ENCODE data around the gene MATK. TPM values are rescaled to one million over a fixed set of nuclear protein-coding genes. Genes with fewer than 3 reads are reported as not detected.

MATK gene
- total RNA-seq, 1 donor from 2014 or later, result 0.38 TPM

DNA sequence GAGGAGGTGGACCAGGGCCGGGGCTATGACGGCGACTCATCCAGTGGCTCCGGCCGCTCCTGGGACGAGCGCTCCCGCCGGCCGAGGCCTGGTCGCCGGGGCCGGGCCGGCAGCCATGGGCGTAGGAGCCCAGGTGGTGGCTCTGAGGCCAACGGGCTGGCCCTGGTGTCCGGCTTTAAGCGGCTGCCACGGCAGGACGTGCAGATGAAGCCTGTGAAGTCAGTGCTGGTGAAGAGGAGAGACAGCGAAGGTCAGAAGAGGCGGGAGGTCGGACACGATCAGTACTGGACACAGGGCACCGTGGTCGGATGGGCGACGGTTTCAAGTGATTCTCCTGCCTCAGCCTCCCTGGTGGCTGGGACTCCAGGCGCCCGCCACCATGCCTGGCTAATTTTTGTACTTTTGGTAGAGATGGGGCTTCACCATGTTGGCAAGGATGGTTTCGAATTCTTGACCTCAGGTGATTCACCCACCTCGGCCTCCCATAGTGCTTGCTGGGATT, 55.7 kb downstream of the MATK start:
- intact Hi-C loops (cut with DNase I), result no loop called here
- no peak for DNase-seq (ENCODE audit: low spot score)

Other genes starting within 250 kb of the MATK start
- gene TEKTIP1, start 247.2 kb downstream of the MATK start, total RNA-seq, result 1.7 TPM
- gene MFSD12, start 228.8 kb downstream of the MATK start, total RNA-seq, result 25.4 TPM
- 32.6 TPM for gene HMG20B, start 213.4 kb downstream of the MATK start, total RNA-seq
- 1.3 TPM for gene GIPC3, start 200.9 kb downstream of the MATK start, total RNA-seq
- 1.9 TPM for gene TBXA2R, start 179.5 kb downstream of the MATK start, total RNA-seq
- gene CACTIN, start 159.6 kb downstream of the MATK start, total RNA-seq, result 10.7 TPM
- 38.2 TPM for gene PIP5K1C, start 85.9 kb downstream of the MATK start, total RNA-seq
- not detected for gene TJP3, start 78.0 kb downstream of the MATK start, total RNA-seq
- gene APBA3, start 24.7 kb downstream of the MATK start, total RNA-seq, result 12.5 TPM
- gene MRPL54, start 23.7 kb downstream of the MATK start, total RNA-seq, result 81.4 TPM
- gene RAX2, start 14.2 kb downstream of the MATK start, total RNA-seq, result not detected
- 0.62 TPM for gene ZFR2, start 82.7 kb upstream of the MATK start, total RNA-seq
- gene ATCAY, start 94.3 kb upstream of the MATK start, total RNA-seq, result not detected
- 568 TPM for gene NMRK2, start 146.7 kb upstream of the MATK start, total RNA-seq
- gene DAPK3, start 184.7 kb upstream of the MATK start, total RNA-seq, result 180 TPM
- 1,625 TPM for gene EEF2, start 199.1 kb upstream of the MATK start, total RNA-seq
- gene PIAS4, start 221.4 kb upstream of the MATK start, total RNA-seq, result 18.4 TPM